ENCODE results near the gene NYNRIN.

DNA sequence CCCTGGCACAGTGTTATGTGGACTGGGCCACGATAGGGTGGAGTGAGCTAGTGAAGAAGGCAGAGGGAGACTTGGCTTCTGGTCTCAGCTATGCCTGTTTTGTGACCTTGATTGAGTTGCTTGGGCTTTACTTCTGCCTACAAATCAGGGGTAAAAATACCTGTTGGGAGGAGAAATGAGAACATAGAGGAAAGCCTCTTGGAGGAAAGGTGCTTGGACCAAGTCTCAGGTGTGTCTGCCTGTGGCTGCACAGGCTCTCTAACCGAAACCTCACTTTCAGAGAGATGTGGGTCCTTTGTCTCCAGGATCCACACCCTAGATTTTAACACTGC is 38.9 kb downstream of the NYNRIN start:
- TF ChIP-seq, protein P1, sequence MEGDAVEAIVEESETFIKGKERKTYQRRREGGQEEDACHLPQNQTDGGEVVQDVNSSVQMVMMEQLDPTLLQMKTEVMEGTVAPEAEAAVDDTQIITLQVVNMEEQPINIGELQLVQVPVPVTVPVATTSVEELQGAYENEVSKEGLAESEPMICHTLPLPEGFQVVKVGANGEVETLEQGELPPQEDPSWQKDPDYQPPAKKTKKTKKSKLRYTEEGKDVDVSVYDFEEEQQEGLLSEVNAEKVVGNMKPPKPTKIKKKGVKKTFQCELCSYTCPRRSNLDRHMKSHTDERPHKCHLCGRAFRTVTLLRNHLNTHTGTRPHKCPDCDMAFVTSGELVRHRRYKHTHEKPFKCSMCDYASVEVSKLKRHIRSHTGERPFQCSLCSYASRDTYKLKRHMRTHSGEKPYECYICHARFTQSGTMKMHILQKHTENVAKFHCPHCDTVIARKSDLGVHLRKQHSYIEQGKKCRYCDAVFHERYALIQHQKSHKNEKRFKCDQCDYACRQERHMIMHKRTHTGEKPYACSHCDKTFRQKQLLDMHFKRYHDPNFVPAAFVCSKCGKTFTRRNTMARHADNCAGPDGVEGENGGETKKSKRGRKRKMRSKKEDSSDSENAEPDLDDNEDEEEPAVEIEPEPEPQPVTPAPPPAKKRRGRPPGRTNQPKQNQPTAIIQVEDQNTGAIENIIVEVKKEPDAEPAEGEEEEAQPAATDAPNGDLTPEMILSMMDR (IDR thresholded peaks at IDR 0.05): no peak
- no peak for TF ChIP-seq POLR2AphosphoS5 (IDR thresholded peaks at IDR 0.05; ENCODE audit: low read depth, low read length)
- no peak for TF ChIP-seq TCF7L2 (IDR thresholded peaks at IDR 0.05; ENCODE audit: low read depth, low read length)
